Middle frontal gyrus (tissue), 1 donor: ENCODE results near the gene HBP1.
"Not testable (repeated sequence)": the region's sequence is repeated elsewhere in the genome, so short reads cannot be mapped to it uniquely, and the experiment has no call there.

Experiments used
- DNase-seq: peaks from one replicate; pipeline ENCODE4 v3.0.0-alpha.2; 2015; ENCODE audit warnings: low spot score; ENCODE audit errors: extremely low spot score

HBP1 gene

GRCh38 chr7:107224374-107225223, 55.8 kb downstream of the HBP1 start:
- DNase-seq = no peak

GRCh38 chr7:107228291-107228690, 59.5 kb downstream of the HBP1 start:
- DNase-seq = no peak

- DNase-seq = no peak
These were observed 61.5 kb downstream of the HBP1 start for GRCh38 chr7:107230334-107230733.

GRCh38 chr7:107232568-107233090, 63.8 kb downstream of the HBP1 start:
- DNase-seq = no peak

GRCh38 chr7:107233174-107233573, 64.4 kb downstream of the HBP1 start:
- DNase-seq = no peak

GRCh38 chr7:107233981-107234380, 65.2 kb downstream of the HBP1 start:
- DNase-seq = no peak

GRCh38 chr7:107234436-107234835, 65.6 kb downstream of the HBP1 start:
- no peak for DNase-seq

GRCh38 chr7:107236862-107237261, 68.1 kb downstream of the HBP1 start:
- DNase-seq = peak; percentile 49

- no peak for DNase-seq
These were observed 68.6 kb downstream of the HBP1 start for GRCh38 chr7:107237451-107237850.

GRCh38 chr7:107242267-107242666, 73.5 kb downstream of the HBP1 start:
- DNase-seq = no peak

GRCh38 chr7:107244613-107245012, 75.8 kb downstream of the HBP1 start:
- no peak for DNase-seq

GRCh38 chr7:107246836-107247235, 78.0 kb downstream of the HBP1 start:
- DNase-seq = not testable (repeated sequence)

GRCh38 chr7:107248551-107249316, 79.9 kb downstream of the HBP1 start:
- no peak for DNase-seq

- DNase-seq = no peak
These were observed 83.2 kb downstream of the HBP1 start for GRCh38 chr7:107251963-107252362.
